Measurements from ENCODE around the gene DPF1.

- TF ChIP-seq MAX (IDR thresholded peaks at IDR 0.05) (no peak), REST (IDR thresholded peaks at IDR 0.05) (no peak), JUND (IDR thresholded peaks at IDR 0.05) (no peak), CTCF (IDR thresholded peaks at IDR 0.05; ENCODE audit: low read depth, low read length, missing input control) (no peak), YY1 (IDR thresholded peaks at IDR 0.05) (no peak)
Observed at GRCh38 chr19:38252941-38253691, 29.1 kb upstream of the DPF1 start.

All from liver (tissue), 3 donors.